ENCODE measurements around the gene MIB1. TPM values are rescaled to one million over a fixed set of nuclear protein-coding genes. Genes with fewer than 3 reads are reported as not detected.

MIB1 gene
- total and polyA plus RNA-seq, 2 donors (not counting 1 experiment from before 2014, with no cell fraction given), result 1.8 to 25.5 TPM

DNA sequence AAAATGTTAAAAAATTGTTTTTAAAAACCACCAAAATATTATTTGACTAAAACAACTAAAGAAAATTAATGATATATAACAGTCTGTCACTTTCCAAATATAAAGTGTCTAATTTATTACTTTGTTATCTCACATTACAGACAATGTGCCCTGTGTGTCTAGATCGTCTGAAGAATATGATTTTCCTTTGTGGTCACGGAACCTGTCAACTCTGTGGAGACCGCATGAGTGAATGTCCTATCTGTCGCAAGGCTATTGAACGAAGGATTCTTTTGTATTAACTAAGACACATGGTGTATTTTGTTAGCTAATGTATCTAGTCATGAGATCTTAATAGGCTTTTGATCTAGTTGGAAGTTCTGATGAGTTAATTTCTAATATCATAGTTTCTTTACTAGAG is 123.8 kb downstream of the MIB1 start:
- Histone ChIP-seq H4K20me1 (ENCODE audit: control insufficient read depth, insufficient read depth, low read length, poor library complexity, severe bottlenecking) (no peaks in the 10 kb centered on the region), H3K36me3 (replicated peaks in 1 of 2; ENCODE audit: control extremely low read depth in 1 of 2, control insufficient read depth in 1 of 2, extremely low read depth in 1 of 2, insufficient read depth in 2 of 2, low read length in 1 of 2) (peaks cover 1 to 3% of the 10 kb centered on the region in 2 experiments), H3K4me3 (ENCODE audit: control extremely low read depth in 1 of 5, extremely low read depth in 1 of 5, insufficient read depth in 1 of 5, low read depth in 2 of 5, low read length in 4 of 5) (no peak overlapping the region), H3K4me2 (replicated peaks; ENCODE audit: low read depth, low read length, poor library complexity, severe bottlenecking) (no peak overlapping the region), H2AFZ (ENCODE audit: insufficient read depth, low read depth, low read length, poor library complexity, severe bottlenecking) (no peak overlapping the region), H3K9me3 (ENCODE audit: control extremely low read depth in 1 of 3, control insufficient read depth in 2 of 3, insufficient read depth in 1 of 3, low read length in 2 of 3) (no peaks in the 10 kb centered on the region), H3K79me2 (ENCODE audit: control insufficient read depth, insufficient read depth, low read length) (no peaks in the 10 kb centered on the region), H3K27ac (ENCODE audit: low read length in 2 of 2) (no peak overlapping the region), H3K4me1 (ENCODE audit: control insufficient read depth in 2 of 2, insufficient read depth in 2 of 2, low read length in 2 of 2) (no peaks in the 10 kb centered on the region), H3K27me3 (replicated peaks in 1 of 4; ENCODE audit: control extremely low read depth in 1 of 4, control insufficient read depth in 3 of 4, insufficient read depth in 4 of 4, low read length in 3 of 4) (no peaks in the 10 kb centered on the region), H3K9ac (ENCODE audit: low read length) (no peak overlapping the region)
- TF ChIP-seq, protein P1, sequence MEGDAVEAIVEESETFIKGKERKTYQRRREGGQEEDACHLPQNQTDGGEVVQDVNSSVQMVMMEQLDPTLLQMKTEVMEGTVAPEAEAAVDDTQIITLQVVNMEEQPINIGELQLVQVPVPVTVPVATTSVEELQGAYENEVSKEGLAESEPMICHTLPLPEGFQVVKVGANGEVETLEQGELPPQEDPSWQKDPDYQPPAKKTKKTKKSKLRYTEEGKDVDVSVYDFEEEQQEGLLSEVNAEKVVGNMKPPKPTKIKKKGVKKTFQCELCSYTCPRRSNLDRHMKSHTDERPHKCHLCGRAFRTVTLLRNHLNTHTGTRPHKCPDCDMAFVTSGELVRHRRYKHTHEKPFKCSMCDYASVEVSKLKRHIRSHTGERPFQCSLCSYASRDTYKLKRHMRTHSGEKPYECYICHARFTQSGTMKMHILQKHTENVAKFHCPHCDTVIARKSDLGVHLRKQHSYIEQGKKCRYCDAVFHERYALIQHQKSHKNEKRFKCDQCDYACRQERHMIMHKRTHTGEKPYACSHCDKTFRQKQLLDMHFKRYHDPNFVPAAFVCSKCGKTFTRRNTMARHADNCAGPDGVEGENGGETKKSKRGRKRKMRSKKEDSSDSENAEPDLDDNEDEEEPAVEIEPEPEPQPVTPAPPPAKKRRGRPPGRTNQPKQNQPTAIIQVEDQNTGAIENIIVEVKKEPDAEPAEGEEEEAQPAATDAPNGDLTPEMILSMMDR (IDR thresholded peaks at IDR 0.05), result no peak
- TF ChIP-seq EZH2 (IDR thresholded peaks at IDR 0.05; ENCODE audit: borderline replicate concordance, insufficient read depth, low read depth, low read length, poor library complexity, severe bottlenecking), result no peak
- intact Hi-C loops (cut with micrococcal nuclease), result no loop called here
- Mint-ChIP-seq H3K27me3 (no peaks in the 10 kb centered on the region), H3K4me3 (no peak overlapping the region), H3K27ac (no peak overlapping the region), H3K4me1 (no peaks in the 10 kb centered on the region), H3K9me3 (ENCODE audit: insufficient read depth) (no peaks in the 10 kb centered on the region)
- ATAC-seq (ENCODE audit: low read depth) (no peak), DNase-seq (no peak)
- 79% methylated on average over 3 of the region's 5 CpGs for WGBS (ENCODE audit: insufficient coverage)
- POLR2A ChIA-PET, result no interaction called here
- CTCF ChIA-PET, result no interaction called here

DNA sequence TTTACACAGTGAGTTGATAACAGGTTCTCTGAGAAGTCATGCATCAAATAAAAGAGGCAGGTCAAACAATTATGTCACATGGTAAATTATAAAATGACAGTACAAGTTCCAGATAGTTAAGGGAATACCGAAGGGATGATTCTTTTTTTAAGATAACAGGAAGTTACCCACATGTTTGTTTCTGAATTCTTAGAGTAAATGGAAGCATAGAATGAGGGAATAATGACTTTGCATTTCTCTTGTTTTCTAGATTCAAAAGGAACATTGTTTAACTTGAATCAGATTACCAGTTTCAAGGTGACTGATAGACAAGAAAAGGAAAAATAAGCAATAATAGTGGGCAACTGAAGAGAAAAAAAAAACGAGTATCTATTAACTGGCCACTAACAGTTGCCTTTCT is 124.5 kb downstream of the MIB1 start:
- no peak for TF ChIP-seq EZH2 (IDR thresholded peaks at IDR 0.05; ENCODE audit: borderline replicate concordance, insufficient read depth, low read depth, low read length, poor library complexity, severe bottlenecking)
- TF ChIP-seq, protein P1 (IDR thresholded peaks at IDR 0.05), result no peak
- CTCF ChIA-PET, result interaction anchor here (0.7 kb wide), 1 partner anchor 236 kb away, joined by 3 read pairs; no protein-coding TSS in a partner anchor

More for the DNA sequence above, 124.5 kb downstream of the MIB1 start:
- H3K4me2 ChIP-seq (replicated peaks; ENCODE audit: low read depth, low read length, poor library complexity, severe bottlenecking), result no peak overlapping the region
- intact Hi-C loops (cut with micrococcal nuclease), result no loop called here
- no peak overlapping the region for H3K4me3 Mint-ChIP-seq
- no peaks in the 10 kb centered on the region for H3K4me1 ChIP-seq (ENCODE audit: control insufficient read depth in 2 of 2, insufficient read depth in 2 of 2, low read length in 2 of 2)
- no peaks in the 10 kb centered on the region for H3K27me3 Mint-ChIP-seq
- POLR2A ChIA-PET, result no interaction called here
- no peak overlapping the region for H3K9ac ChIP-seq (ENCODE audit: low read length)
- DNase-seq (no peak), ATAC-seq (ENCODE audit: low read depth) (no peak)
- no peak overlapping the region for H3K27ac Mint-ChIP-seq
- no peaks in the 10 kb centered on the region for H3K9me3 ChIP-seq (ENCODE audit: control extremely low read depth in 1 of 3, control insufficient read depth in 2 of 3, insufficient read depth in 1 of 3, low read length in 2 of 3)
- H3K9me3 Mint-ChIP-seq (ENCODE audit: insufficient read depth), result no peaks in the 10 kb centered on the region
- no peaks in the 10 kb centered on the region for H3K27me3 ChIP-seq (replicated peaks in 1 of 4; ENCODE audit: control extremely low read depth in 1 of 4, control insufficient read depth in 3 of 4, insufficient read depth in 4 of 4, low read length in 3 of 4)
- H4K20me1 ChIP-seq (ENCODE audit: control insufficient read depth, insufficient read depth, low read length, poor library complexity, severe bottlenecking), result no peaks in the 10 kb centered on the region
- no peak overlapping the region for H3K4me3 ChIP-seq (ENCODE audit: control extremely low read depth in 1 of 5, extremely low read depth in 1 of 5, insufficient read depth in 1 of 5, low read depth in 2 of 5, low read length in 4 of 5)
- H3K79me2 ChIP-seq (ENCODE audit: control insufficient read depth, insufficient read depth, low read length), result no peaks in the 10 kb centered on the region
- no peak overlapping the region for H2AFZ ChIP-seq (ENCODE audit: insufficient read depth, low read depth, low read length, poor library complexity, severe bottlenecking)
- WGBS (ENCODE audit: insufficient coverage), result no CpG with 5 or more reads among the region's 2 CpGs
- H3K4me1 Mint-ChIP-seq, result no peaks in the 10 kb centered on the region
- H3K36me3 ChIP-seq (replicated peaks in 1 of 2; ENCODE audit: control extremely low read depth in 1 of 2, control insufficient read depth in 1 of 2, extremely low read depth in 1 of 2, insufficient read depth in 2 of 2, low read length in 1 of 2), result peaks cover 1 to 3% of the 10 kb centered on the region in 2 experiments
- H3K27ac ChIP-seq (ENCODE audit: low read length in 2 of 2), result no peak overlapping the region
